Motor neuron (in vitro differentiated cells): Measurements from ENCODE around the gene EBLN1. TPM values are rescaled to one million over a fixed set of nuclear protein-coding genes. Genes with fewer than 3 reads are reported as not detected.

Experiments used
- ATAC-seq, 8 experiments: fragments of 200-7000 bp; cut with Tn5 transposase; replicated peaks in 6 of 8; 2 replicates each; pipeline ENCODE4 v1.8.0; 2021; ENCODE audit warnings: mild to moderate bottlenecking in 8 of 8, moderate library complexity in 8 of 8
- H3K27ac ChIP-seq, 2 donors: fragments of 250-450 bp; sonication (Bioruptor Pico); 2 replicates each; pipeline ENCODE4 v1.9.0; 2021; ENCODE audit warnings: antibody characterized with exemption in 2 of 2, mild to moderate bottlenecking in 2 of 2, moderate library complexity in 1 of 2
- H3K4me1 ChIP-seq, 2 donors: fragments of 250-450 bp; sonication (Bioruptor Pico); replicated peaks in 1 of 2; 2 replicates each; pipeline ENCODE4 v1.6.1; 2021; ENCODE audit warnings: antibody characterized with exemption in 2 of 2, mild to moderate bottlenecking in 2 of 2, moderate library complexity in 1 of 2
- H3K4me3 ChIP-seq, 5 donors: fragments of 250-450 bp; sonication (Bioruptor Pico); 2 replicates each; pipeline ENCODE4 v1.9.0; 2021; ENCODE audit warnings: antibody characterized with exemption in 5 of 5, mild to moderate bottlenecking in 5 of 5, moderate library complexity in 4 of 5
- WGBS, 10 experiments: fragments of 450-650 bp; shearing (Covaris generic); methylation state at CpG; one replicate each; pipeline ENCODE4 v1.0.0; 2022; 5-methylcytosine and 5-hydroxymethylcytosine counted together
- in situ Hi-C, 9 experiments: fragments of 400-800 bp; cut with MboI; loops; one replicate each; pipeline ENCODE4 v1.15.0; 2021; ENCODE audit warnings: low sequenced_read_pairs in 9 of 9, low pct_unique_long_range_greater_than_20kb in 2 of 9; ENCODE audit not compliant: unreplicated experiment in 9 of 9
- total RNA-seq, 8 experiments: library from RNA; unstranded; fragments of 300-600 nt; gene quantifications; 2 replicates each; pipeline versions ENCODE4 v1.2.3 to v1.2.4, GENCODE V29; 2022

The EBLN1 gene
- total RNA-seq: 1 to 10 TPM in 3 of 8 experiments, not detected in 5; 1.2 to 3.1 (median 3.1) TPM

DNA sequence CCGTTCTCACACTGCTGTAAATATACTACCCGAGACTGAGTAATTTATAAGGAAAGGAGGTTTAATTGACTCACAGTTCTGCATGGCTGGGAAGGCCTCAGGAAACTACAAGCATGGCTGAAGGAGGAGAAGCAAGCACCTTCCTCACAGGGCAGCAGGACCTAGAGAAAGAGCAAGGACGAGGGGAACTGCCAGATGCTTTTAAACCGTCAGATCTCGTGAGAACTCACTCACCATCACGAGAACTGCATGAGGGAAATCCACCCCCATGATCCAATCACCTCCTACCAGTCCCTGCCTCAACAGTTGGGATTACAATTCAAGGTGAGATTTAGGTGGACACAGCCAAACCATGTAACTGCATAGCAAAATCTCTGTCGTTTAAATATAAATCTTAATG lies at the start of gene EBLN1:
EBLN1 (minus strand) TSS at position 174 of the 400 bp plus-strand sequence. CDS start 8,032 bp downstream, outside the sequence.
- in situ Hi-C loops: no loop called here
- H3K27ac ChIP-seq: no peak within 1 kb of the TSS
- peaks cover 0 to 3% of the 10 kb centered on the region in 2 donors for H3K4me1 ChIP-seq
- WGBS, 10 experiments: 57 to 100% (median 77%) methylated on average over 1 to 7 of the region's 7 CpGs
- no peak for ATAC-seq
- no peak within 1 kb of the TSS for H3K4me3 ChIP-seq

DNA sequence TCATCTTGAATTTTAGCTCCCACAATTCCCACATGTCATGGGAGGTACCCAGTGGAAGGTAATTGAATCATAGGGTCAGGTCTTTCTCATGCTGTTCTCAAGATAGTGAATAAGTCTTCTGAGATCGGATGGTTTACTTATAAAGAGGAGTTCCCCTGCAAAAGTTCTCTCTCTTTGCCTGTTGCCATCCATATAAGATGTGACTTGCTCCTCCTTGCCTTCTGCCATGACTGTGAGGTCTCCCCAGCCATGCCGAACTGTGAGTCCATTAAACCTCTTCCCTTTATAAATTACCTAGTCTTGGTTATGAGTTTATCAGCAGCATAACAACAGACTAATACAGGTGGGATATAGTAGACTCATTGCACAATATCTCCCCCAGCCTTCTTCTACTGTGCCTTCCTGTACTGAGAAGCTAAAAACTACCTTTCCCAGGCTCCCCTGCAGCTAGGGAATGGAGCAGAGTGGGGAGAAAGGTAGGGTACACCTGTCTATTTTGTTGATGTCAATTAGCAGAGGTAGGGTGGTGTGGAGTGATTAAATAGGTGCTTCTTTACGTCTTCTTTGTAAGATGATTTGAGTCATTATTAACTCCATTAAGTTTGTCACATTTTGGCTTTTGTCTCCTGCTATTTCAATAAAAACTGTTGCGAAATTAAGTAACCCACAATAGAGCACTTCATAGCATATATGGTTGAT lies 48.2 kb upstream of the EBLN1 start:
- Histone ChIP-seq H3K27ac (no peak overlapping the region), H3K4me3 (no peak overlapping the region), H3K4me1 (no peaks in the 10 kb centered on the region)
- in situ Hi-C loops: no loop called here
- 36 to 100% (median 88%) methylated on average over 1 to 4 of the region's 4 CpGs; no CpG with 5 or more reads in 2 of the 10 experiments for WGBS, 10 experiments
- ATAC-seq: no peak

DNA sequence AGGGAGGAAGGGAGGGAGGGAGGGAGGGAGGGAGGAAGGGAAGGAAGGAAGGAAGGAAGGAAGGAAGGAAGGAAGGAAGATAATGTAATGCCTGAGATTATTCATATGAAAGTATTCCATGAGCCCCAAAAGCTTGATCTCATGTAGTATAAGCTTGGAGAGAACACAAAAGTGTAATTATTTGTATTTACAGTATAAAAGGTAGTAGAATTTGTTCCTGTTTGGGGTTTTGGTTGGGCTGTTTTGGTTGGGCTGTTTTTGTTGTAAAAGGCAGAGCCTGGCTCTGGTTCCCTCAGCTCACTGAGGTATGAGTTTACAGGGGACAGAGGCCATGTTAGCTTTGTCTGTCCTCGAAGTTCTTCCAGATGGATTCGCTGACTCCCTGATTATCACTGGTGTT lies 45.3 kb upstream of the EBLN1 start:
- Histone ChIP-seq H3K27ac (no peak overlapping the region), H3K4me3 (no peak overlapping the region), H3K4me1 (no peaks in the 10 kb centered on the region)
- in situ Hi-C loops: no loop called here
- ATAC-seq: no peak
- 94 to 100% (median 100%) methylated on average over 1 to 2 of the region's 2 CpGs; no CpG with 5 or more reads in 5 of the 10 experiments for WGBS, 10 experiments

DNA sequence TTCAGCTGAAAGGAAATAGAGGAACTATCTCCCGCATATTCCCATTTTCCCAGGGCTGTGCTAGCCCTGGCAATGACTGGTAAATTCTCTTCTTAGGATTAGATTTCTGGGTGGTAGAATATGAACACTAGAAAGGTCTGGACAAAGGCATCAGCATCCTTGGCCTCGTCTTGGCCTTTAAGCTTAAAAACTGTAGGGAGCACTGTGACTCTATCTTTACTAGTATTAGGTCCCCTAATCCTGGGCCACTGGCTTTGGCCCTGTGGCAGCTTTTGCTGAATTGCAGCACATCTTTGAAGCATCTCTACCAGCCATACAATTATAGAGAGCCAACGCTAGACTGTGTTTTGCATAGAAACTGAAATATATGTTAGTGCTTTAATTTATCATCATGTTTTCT lies 41.5 kb upstream of the EBLN1 start:
- 40 to 100% (median 76%) methylated on average over 1 to 3 of the region's 3 CpGs; no CpG with 5 or more reads in 4 of the 10 experiments for WGBS, 10 experiments
- no peak for ATAC-seq
- Histone ChIP-seq H3K4me1 (no peaks in the 10 kb centered on the region), H3K4me3 (no peak overlapping the region), H3K27ac (no peak overlapping the region)
- in situ Hi-C loops: no loop called here

DNA sequence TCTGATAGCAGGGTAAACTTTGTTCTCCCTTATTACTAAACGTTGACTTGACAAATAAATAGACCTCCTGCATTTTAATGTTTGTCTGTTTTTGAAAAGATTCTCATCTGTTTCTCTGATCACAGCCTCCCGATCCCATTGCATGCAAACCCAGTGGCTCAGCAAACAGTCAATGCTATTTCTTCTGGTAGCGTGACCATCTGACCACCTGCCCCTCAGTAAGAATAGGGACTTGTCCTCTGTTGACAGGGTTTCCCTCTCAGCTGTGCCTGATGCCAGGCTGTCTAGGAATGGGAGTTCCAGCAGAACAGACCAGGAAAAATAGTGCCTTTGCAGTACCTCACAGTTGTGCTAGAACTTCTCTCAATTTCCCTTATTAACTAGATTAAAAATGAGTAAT lies 40.7 kb upstream of the EBLN1 start:
- ATAC-seq: no peak

DNA sequence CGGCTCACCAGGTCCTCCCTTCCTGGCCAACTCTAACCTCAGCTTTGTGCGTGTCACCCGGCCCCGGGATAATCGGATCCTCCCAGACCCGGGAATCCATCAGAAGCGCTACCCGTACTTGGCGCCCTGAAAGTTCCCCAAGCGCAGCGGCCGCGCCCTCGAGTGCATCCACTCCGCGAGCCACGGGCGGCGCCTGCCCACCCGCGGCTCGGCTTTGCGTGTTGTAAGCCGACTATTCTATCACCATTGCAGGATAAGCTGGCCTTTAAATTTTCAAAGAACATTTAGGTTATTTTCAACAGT lies 35.7 kb upstream of the EBLN1 start:
- ATAC-seq: peak in 1 of 8 experiments; percentile 5
- WGBS, 10 experiments: 0 to 93% (median 32%) methylated on average over 1 to 15 of the region's 24 CpGs; no CpG with 5 or more reads in 4 of the 10 experiments
- in situ Hi-C loops: no loop called here
- Histone ChIP-seq H3K4me1 (peaks cover 0 to 2% of the 10 kb centered on the region in 2 donors), H3K27ac (no peak overlapping the region), H3K4me3 (no peak overlapping the region)

More for the DNA sequence above, 40.7 kb upstream of the EBLN1 start:
- H3K27ac ChIP-seq: no peak overlapping the region
- H3K4me1 ChIP-seq: no peaks in the 10 kb centered on the region
- H3K4me3 ChIP-seq: no peak overlapping the region
- in situ Hi-C loops: no loop called here
- 29 to 90% (median 73%) methylated on average over 1 to 3 of the region's 3 CpGs for WGBS, 10 experiments

DNA sequence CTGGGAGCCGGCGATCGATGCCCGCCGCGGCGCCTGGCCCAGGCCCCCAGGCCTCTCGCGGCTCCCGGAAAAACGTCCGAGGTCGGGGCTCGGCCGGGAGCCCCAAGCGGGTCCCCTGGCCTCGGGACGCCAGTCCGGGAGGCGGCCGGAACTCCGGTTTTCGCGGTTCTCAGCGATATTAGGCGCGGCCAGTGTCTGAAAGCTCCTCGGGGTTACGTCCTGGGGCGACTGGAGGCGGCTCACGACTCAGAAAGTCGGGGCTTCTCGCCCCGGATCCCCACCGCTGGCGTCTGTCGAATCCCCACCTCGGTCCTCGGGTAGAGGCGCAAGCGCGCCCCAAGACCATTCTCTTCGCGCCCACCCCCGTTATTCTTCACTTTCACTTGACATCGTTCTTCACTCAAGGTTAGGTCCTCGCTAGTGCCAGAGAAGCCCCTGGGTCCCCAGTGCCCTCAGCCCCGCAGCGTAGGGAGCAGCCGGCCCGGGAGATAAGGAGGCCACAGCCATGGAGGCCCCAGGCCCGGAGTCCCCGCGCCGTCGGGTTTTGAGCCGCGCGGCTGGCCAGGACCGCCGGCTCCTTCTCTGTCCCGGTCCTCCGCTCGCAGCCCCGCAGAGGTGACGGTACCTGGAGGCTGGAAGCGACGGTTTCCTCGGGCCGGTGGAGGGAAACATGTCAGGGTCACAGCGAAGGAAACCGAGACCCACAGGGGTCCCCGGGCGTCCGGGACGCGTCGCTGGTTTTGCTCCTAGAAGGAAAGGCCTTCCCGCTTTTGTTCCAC lies 35.2 kb upstream of the EBLN1 start:
- peaks cover 0 to 2% of the 10 kb centered on the region in 2 donors for H3K4me1 ChIP-seq
- WGBS, 10 experiments: 7 to 100% (median 10%) methylated on average over 1 to 14 of the region's 80 CpGs; no CpG with 5 or more reads in 7 of the 10 experiments
- H3K4me3 ChIP-seq: peak overlapping the region; percentile 40 to 50 (median 45)
- no peak overlapping the region for H3K27ac ChIP-seq
- ATAC-seq: peak in 6 of 8 experiments; percentile 21 to 50 (median 32)
- in situ Hi-C loops: no loop called here

DNA sequence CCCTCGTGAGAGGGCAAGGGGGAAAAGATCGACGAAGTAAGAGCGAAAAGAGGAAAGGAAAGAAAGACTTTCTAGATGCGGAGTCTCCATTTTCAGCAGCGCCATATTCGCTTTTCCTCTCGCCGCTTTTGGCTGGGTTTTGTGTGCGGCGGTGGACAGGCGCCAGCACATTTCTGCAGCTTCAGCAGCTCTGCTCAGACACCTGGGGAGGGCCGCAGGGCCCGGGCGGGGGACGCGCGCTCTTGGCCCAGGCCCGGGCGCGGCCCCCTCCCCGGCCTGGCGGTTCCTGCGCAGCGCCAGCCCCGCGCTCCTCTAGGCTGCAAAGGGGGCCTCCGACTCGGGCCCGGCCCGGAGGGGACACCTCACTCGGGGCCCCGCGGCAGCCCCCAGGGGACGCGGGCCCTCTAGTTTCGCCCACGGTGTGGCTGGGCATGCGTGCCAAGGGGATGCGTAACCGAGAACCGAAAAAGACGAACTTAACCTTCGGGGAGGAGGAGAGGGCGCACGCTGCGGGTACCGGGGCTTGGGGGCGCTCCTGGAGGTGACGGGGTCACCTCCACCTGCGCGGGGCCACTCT lies 34.5 kb upstream of the EBLN1 start:
- peak overlapping the region; percentile 40 to 50 (median 45) for H3K4me3 ChIP-seq
- in situ Hi-C loops: no loop called here
- ATAC-seq: peak; percentile 68 to 83 (median 75)
- H3K4me1 ChIP-seq: peaks cover 0 to 2% of the 10 kb centered on the region in 2 donors
- WGBS, 10 experiments: 0 to 5% (median 3%) methylated on average over 4 to 11 of the region's 52 CpGs; no CpG with 5 or more reads in 4 of the 10 experiments
- H3K27ac ChIP-seq: no peak overlapping the region

DNA sequence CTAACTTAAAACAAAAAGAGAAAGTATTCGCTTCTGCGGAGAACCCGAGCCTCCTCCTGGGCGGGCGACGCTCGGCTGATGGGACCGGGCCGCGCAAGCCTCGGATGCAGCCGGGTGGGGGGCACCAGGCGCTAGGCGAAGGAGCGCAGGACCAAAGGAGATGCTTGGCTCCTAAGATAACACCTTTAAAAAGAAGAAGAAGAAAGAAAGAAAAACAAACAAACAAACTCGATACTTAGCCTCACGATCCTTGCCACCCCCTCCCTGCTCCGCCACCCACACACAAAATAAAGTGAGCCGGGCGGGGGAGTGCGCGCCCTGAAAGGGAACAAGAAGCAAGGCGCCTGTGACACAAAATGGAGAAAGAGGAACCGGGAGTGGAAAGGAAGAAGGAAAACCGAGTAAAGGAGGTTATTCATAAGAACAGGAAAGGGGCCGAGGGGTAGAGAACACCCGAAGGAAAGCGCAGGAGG lies 34.0 kb upstream of the EBLN1 start:
- no peak overlapping the region for H3K27ac ChIP-seq
- WGBS, 10 experiments: 0 to 7% (median 2%) methylated on average over 3 to 25 of the region's 28 CpGs; no CpG with 5 or more reads in 2 of the 10 experiments
- peak; percentile 30 to 76 (median 58) for ATAC-seq
- in situ Hi-C loops: no loop called here
- peak overlapping the region; percentile 40 to 50 (median 45) for H3K4me3 ChIP-seq
- H3K4me1 ChIP-seq: peaks cover 0 to 2% of the 10 kb centered on the region in 2 donors

DNA sequence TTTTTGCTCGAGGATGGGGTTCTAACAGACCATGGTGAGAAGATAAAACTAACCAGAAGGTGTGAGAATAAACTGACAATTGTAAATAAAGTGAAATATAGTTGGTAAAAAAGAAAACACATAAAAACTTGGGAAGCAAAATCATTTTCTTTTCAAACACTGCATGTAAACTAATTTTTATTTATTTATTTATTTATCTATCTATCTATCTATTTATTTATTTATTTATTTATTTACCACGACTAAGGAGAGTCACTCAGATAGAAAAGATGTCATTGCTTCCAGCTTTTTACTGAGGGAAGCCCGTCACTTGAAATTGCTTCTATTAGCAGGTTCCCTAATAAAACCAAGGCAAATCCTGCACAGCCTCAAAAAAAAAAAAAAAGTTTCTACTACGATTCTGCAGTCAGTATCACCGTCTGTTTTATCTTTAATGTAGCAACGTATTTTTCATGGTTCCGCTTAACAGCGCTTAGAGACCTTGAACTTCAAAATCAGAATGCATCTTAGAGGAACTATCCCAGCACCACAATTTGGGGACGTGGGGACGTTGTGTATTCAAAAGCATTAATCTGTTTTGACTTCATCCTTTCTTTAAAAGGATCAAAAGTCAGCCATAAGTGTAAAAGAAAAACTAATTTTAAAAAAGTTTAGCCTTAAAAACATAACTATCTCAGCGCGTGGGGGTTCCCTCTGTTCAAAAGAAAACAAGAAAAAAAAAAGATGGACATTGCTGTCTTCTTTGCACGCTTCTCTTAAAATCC lies 33.3 kb upstream of the EBLN1 start:
- peak in 1 of 8 experiments; percentile 4 for ATAC-seq
- peak overlapping the region; percentile 40 to 50 (median 45) for H3K4me3 ChIP-seq
- H3K27ac ChIP-seq: no peak overlapping the region
- in situ Hi-C loops: no loop called here
- 2 to 51% (median 38%) methylated on average over 2 to 13 of the region's 13 CpGs for WGBS, 10 experiments
- peaks cover 0 to 2% of the 10 kb centered on the region in 2 donors for H3K4me1 ChIP-seq

DNA sequence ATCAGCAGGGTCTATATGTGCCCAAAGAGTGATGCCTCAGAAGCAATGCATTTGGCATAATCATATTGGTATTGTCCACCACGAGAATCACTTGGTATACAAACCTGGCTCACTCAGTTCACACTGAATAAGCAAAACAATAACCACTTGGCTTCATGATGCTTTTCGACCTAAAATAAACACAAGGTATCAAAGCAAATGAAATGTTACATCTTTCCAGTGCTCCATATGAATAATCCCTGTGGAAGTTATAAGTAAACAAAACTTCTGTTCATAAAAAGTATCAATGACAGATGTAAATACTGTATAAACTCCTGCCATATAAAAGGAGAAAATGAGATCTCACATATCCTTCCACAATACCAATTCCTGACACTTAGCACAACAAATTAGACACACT lies 29.8 kb upstream of the EBLN1 start:
- no peak for ATAC-seq
- H3K4me1 ChIP-seq: peaks cover 0 to 2% of the 10 kb centered on the region in 2 donors
- H3K4me3 ChIP-seq: no peak overlapping the region
- WGBS, 10 experiments: 70 to 100% (median 83%) methylated on average over 1 to 2 of the region's 2 CpGs; no CpG with 5 or more reads in 2 of the 10 experiments
- no peak overlapping the region for H3K27ac ChIP-seq
- in situ Hi-C loops: no loop called here

DNA sequence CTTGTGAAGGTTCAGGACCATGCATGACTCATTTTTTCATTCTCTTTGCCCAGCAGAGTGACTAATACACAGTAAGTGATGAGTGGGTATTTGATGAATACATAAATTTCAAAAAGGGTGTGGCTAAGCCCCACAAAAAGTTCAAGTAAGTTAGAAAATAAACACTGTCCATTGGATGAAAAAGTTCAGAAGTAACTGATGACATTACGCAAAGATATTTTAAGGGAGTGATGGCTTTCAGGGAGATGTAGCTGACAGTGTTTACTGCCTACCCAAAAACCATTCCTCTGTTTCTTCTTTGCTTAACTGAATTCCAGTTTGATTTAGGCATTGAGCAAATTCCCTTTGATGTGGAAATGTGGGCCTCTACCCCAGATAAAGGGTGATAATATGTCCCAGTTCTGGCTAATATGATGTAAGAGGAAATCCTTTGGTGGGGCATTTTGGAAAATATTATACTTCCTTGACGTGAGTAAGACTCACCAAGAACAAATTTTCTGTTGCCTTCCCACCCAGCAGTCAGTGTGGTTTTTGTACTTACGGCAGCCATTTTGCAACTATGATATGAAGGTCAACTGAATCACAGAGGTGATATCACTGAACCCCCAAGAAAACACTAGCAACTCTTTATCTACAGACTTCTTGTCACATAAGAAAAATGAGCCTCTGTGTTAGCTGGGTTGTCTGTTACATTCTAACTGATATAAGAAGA lies 29.0 kb upstream of the EBLN1 start:
- Histone ChIP-seq H3K27ac (no peak overlapping the region), H3K4me1 (peaks cover 0 to 2% of the 10 kb centered on the region in 2 donors), H3K4me3 (no peak overlapping the region)
- ATAC-seq: peak in 4 of 8 experiments; percentile 31 to 90 (median 70)
- WGBS, 10 experiments: 0 to 100% (median 87%) methylated on average over 1 to 3 of the region's 3 CpGs; no CpG with 5 or more reads in 2 of the 10 experiments
- in situ Hi-C loops: no loop called here
